ENCODE data around the gene STK33. TPM values are rescaled to one million over a fixed set of nuclear protein-coding genes. Genes with fewer than 3 reads are reported as not detected.

The STK33 gene
- total and polyA plus RNA-seq, 2 donors (not counting 3 experiments of a cell fraction or from before 2014, with no cell fraction given): 0.63 to 3.4 TPM

DNA sequence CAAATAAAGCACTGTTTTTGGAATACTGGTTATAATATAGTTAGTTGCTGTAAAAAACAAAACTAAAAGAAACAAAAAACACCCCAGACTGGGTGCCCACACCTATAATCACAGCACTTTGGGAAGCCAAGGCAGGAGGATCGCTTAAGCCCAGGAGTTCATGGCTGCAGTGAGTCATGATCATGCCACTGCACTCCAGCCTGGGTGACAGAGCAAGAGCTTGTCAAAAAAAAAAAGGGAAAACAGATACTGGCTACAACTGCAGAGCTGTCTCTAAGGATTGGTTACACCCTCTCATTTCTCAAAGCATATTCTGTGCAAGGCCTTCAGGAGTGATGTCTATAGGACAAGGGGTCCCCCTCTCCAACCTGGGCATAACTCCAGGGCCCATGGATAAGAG, 14.6 kb upstream of the STK33 start:
- ChIA-PET POLR2A (no interaction called here), CTCF (interaction anchor here (1.1 kb wide), 1 partner anchor 11 kb away, joined by 3 read pairs; no protein-coding TSS in a partner anchor)
- H3K79me2 ChIP-seq (ENCODE audit: control insufficient read depth, insufficient read depth, low read length): no peaks in the 10 kb centered on the region
- H3K27ac ChIP-seq (ENCODE audit: insufficient read depth, low read depth, low read length): no peak overlapping the region
- H3K4me3 ChIP-seq (replicated peaks in 1 of 3; ENCODE audit: insufficient read depth in 1 of 3, low read depth in 1 of 3, low read length in 3 of 3): no peak overlapping the region
- dilution Hi-C loops (cut with MboI; ENCODE audit: extremely low pct_ligation_motif_present, low sequenced_read_pairs): no loop called here
- H3K9me3 ChIP-seq (replicated peaks; ENCODE audit: control insufficient read depth, insufficient read depth, low read length): no peaks in the 10 kb centered on the region
- no peaks in the 10 kb centered on the region for H3K9me1 ChIP-seq (replicated peaks; ENCODE audit: control insufficient read depth, extremely low read depth, insufficient read depth, low read length)
- intact Hi-C loops (cut with micrococcal nuclease): no loop called here
- no peak for TF ChIP-seq EZH2 (IDR thresholded peaks at IDR 0.05; ENCODE audit: borderline replicate concordance, low read depth, low read length, severe bottlenecking)
- TF ChIP-seq, protein P1, sequence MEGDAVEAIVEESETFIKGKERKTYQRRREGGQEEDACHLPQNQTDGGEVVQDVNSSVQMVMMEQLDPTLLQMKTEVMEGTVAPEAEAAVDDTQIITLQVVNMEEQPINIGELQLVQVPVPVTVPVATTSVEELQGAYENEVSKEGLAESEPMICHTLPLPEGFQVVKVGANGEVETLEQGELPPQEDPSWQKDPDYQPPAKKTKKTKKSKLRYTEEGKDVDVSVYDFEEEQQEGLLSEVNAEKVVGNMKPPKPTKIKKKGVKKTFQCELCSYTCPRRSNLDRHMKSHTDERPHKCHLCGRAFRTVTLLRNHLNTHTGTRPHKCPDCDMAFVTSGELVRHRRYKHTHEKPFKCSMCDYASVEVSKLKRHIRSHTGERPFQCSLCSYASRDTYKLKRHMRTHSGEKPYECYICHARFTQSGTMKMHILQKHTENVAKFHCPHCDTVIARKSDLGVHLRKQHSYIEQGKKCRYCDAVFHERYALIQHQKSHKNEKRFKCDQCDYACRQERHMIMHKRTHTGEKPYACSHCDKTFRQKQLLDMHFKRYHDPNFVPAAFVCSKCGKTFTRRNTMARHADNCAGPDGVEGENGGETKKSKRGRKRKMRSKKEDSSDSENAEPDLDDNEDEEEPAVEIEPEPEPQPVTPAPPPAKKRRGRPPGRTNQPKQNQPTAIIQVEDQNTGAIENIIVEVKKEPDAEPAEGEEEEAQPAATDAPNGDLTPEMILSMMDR (IDR thresholded peaks at IDR 0.05; ENCODE audit: extremely low read depth in 1 of 2, insufficient read depth in 1 of 2, low read depth in 1 of 2, low read length in 2 of 2): no peak
- no peak for TF ChIP-seq JUN (IDR thresholded peaks at IDR 0.05; ENCODE audit: borderline replicate concordance, insufficient read depth, insufficient read length, low read depth)
- TF ChIP-seq FOS (IDR thresholded peaks at IDR 0.05; ENCODE audit: borderline replicate concordance, insufficient read depth, low read length): no peak
- TF ChIP-seq MYC (IDR thresholded peaks at IDR 0.05; ENCODE audit: low read depth, low read length): no peak
- no peak for TF ChIP-seq GATA2 (IDR thresholded peaks at IDR 0.05; ENCODE audit: insufficient read depth, insufficient read length, low read depth, low read length)
- TF ChIP-seq POLR2AphosphoS5 (IDR thresholded peaks at IDR 0.05; ENCODE audit: insufficient read depth, low read depth, low read length): no peak
- no peak for TF ChIP-seq POLR2A (IDR thresholded peaks at IDR 0.05; ENCODE audit: low read depth, low read length)
- no peak for TF ChIP-seq MAX (IDR thresholded peaks at IDR 0.05; ENCODE audit: insufficient read depth, insufficient read length)
- DNase-seq (ENCODE audit: low read depth, low spot score) (no peak), FAIRE-seq (no peak)
- no peak overlapping the region for H3K4me2 ChIP-seq (ENCODE audit: insufficient read depth, low read length)
- no peaks in the 10 kb centered on the region for H3K36me3 ChIP-seq (ENCODE audit: control insufficient read depth in 2 of 2, extremely low read depth in 1 of 2, insufficient read depth in 2 of 2, low read length in 2 of 2)
- H3K4me1 ChIP-seq (ENCODE audit: control insufficient read depth, extremely low read depth, insufficient read depth, low read length): peaks cover 12% of the 10 kb centered on the region
- H3K27me3 ChIP-seq (ENCODE audit: control insufficient read depth in 2 of 2, insufficient read depth in 2 of 2, low read length in 2 of 2): peaks cover 0 to 1% of the 10 kb centered on the region in 2 experiments
- no peaks in the 10 kb centered on the region for H4K20me1 ChIP-seq (replicated peaks; ENCODE audit: control insufficient read depth, extremely low read depth, insufficient read depth, low read length)
- BruUV-seq (replicated peaks): no TSS peak
- H3K9ac ChIP-seq (replicated peaks; ENCODE audit: extremely low read depth, insufficient read depth, low read length): no peak overlapping the region
- H2AFZ ChIP-seq (ENCODE audit: low read depth, low read length): no peak overlapping the region
